ENCODE measurements around the gene ZKSCAN3.

DNA sequence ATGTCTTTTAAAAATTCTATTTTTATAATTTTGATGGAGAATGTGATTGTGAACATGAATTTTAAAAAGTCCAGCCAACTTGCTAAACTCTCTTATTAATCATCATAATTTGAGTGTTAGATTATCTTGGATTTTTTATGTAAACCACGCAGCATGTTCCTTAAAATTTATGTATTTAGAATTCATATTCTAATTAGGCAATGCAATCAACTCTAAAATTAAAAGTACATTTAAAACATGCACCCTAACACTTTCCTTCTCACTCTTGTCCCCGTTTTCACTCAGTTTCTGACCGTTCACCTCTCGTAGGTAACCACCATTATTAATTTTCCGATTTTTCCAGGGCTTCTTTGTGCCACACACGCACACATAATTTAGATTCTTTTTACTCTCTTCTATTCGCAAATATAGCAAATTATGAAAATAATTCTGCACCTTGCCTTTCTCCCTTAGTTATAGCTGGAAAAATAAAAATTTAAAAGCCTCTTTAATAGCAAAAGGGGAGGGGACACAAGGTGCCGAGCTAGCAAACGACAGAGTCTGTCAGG, 329 bp upstream of the ZKSCAN3 start:
- TF ChIP-seq SNAI2 (CRISPR knock-in tag; IDR thresholded peaks at IDR 0.05) (no peak), ARNTL (CRISPR knock-in tag; IDR thresholded peaks at IDR 0.05; ENCODE audit: borderline replicate concordance, low read depth) (no peak)
